ENCODE data around the gene NDUFAF8.

- TF ChIP-seq, protein P1, sequence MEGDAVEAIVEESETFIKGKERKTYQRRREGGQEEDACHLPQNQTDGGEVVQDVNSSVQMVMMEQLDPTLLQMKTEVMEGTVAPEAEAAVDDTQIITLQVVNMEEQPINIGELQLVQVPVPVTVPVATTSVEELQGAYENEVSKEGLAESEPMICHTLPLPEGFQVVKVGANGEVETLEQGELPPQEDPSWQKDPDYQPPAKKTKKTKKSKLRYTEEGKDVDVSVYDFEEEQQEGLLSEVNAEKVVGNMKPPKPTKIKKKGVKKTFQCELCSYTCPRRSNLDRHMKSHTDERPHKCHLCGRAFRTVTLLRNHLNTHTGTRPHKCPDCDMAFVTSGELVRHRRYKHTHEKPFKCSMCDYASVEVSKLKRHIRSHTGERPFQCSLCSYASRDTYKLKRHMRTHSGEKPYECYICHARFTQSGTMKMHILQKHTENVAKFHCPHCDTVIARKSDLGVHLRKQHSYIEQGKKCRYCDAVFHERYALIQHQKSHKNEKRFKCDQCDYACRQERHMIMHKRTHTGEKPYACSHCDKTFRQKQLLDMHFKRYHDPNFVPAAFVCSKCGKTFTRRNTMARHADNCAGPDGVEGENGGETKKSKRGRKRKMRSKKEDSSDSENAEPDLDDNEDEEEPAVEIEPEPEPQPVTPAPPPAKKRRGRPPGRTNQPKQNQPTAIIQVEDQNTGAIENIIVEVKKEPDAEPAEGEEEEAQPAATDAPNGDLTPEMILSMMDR (conservative IDR thresholded peaks at IDR 0.05; ENCODE audit: low read depth, low read length) = no peak
- no peak for TF ChIP-seq EZH2 (IDR thresholded peaks at IDR 0.05; ENCODE audit: borderline replicate concordance, low read depth, low read length, poor library complexity, severe bottlenecking)
These were observed 38.9 kb upstream of the NDUFAF8 start for GRCh38 chr17:81200201-81200600.
